ENCODE measurements around the gene ILF3.

DNA sequence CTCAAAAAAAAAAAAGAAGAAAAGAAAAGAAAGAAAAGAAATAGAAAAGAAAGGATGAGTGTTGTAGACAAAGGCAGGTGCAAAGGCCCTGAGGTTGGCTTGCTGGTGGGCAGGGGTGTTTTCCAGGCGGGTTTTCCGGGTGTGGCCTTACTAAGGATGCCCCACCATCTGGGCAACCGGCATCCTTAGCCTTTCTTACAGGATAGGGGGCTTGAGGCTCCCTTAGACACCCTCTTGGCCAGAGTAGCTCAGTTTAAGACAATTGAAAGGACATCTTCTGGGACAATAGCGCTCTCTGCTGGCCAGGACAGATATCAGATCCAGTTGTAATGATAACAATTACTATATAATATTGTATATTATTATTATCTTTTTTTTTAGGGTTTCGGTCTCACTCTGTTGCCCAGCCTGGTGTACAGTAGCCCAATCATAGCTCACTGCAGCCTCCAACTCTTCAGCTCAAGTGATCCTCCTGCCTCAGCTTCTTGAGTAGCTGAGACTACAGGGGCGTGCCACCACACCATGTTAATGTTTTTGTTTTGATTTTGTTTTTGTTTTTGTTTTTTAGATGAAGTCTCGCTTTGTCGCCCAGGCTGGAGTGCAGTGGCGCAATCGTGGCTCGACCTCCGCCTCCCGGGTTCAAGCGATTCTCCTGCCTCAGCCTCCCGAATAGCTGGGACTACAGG is 45.6 kb downstream of the ILF3 start:
- TF ChIP-seq, protein P1, sequence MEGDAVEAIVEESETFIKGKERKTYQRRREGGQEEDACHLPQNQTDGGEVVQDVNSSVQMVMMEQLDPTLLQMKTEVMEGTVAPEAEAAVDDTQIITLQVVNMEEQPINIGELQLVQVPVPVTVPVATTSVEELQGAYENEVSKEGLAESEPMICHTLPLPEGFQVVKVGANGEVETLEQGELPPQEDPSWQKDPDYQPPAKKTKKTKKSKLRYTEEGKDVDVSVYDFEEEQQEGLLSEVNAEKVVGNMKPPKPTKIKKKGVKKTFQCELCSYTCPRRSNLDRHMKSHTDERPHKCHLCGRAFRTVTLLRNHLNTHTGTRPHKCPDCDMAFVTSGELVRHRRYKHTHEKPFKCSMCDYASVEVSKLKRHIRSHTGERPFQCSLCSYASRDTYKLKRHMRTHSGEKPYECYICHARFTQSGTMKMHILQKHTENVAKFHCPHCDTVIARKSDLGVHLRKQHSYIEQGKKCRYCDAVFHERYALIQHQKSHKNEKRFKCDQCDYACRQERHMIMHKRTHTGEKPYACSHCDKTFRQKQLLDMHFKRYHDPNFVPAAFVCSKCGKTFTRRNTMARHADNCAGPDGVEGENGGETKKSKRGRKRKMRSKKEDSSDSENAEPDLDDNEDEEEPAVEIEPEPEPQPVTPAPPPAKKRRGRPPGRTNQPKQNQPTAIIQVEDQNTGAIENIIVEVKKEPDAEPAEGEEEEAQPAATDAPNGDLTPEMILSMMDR (conservative IDR thresholded peaks at IDR 0.05; ENCODE audit: low read depth in 2 of 2), result peak; percentile 70 to 82
- TF ChIP-seq ZNF331 (CRISPR knock-in tag; IDR thresholded peaks at IDR 0.05; ENCODE audit: low read depth), result no peak
- no peak for TF ChIP-seq JUNB (IDR thresholded peaks at IDR 0.05; ENCODE audit: unreplicated experiment)
- no peak for TF ChIP-seq EZH2 (IDR thresholded peaks at IDR 0.05; ENCODE audit: low read depth, unreplicated experiment)
- peak; percentile 6 for TF ChIP-seq REST (IDR thresholded peaks at IDR 0.05; ENCODE audit: unreplicated experiment)
- no peak for TF ChIP-seq STAT1 (IDR thresholded peaks at IDR 0.05; ENCODE audit: unreplicated experiment)
- TF ChIP-seq POLR2AphosphoS5 (IDR thresholded peaks at IDR 0.05; ENCODE audit: low read depth), result no peak
- TF ChIP-seq EZH2phosphoT487 (IDR thresholded peaks at IDR 0.05; ENCODE audit: unreplicated experiment), result no peak
